Germinal center (tissue), 1 donor: ENCODE data around the gene ARHGEF26.

Source experiments
- DNase-seq: peaks from one replicate; pipeline ENCODE4 v3.0.0; 2012; ENCODE audit warnings: mixed read lengths, low spot score

Gene ARHGEF26

GRCh38 chr3:154254527-154254926, 133.3 kb downstream of the ARHGEF26 start:
- DNase-seq = no peak

GRCh38 chr3:154273381-154273780, 152.2 kb downstream of the ARHGEF26 start:
- no peak for DNase-seq

GRCh38 chr3:154274348-154274747, 153.2 kb downstream of the ARHGEF26 start:
- DNase-seq = no peak

- no peak for DNase-seq
These were observed 154.1 kb downstream of the ARHGEF26 start for GRCh38 chr3:154275292-154275691.

GRCh38 chr3:154275965-154276364, 154.8 kb downstream of the ARHGEF26 start:
- DNase-seq = no peak

- DNase-seq = no peak
These were observed 159.0 kb downstream of the ARHGEF26 start for GRCh38 chr3:154280161-154280560.

GRCh38 chr3:154285221-154285620, 164.0 kb downstream of the ARHGEF26 start:
- DNase-seq = no peak

- no peak for DNase-seq
These were observed 169.0 kb downstream of the ARHGEF26 start for GRCh38 chr3:154290187-154290586.

- DNase-seq = no peak
These were observed 172.8 kb downstream of the ARHGEF26 start for GRCh38 chr3:154294016-154294415.

GRCh38 chr3:154301561-154301960, 180.4 kb downstream of the ARHGEF26 start:
- no peak for DNase-seq

GRCh38 chr3:154304116-154304786, 183.1 kb downstream of the ARHGEF26 start:
- DNase-seq = no peak

- no peak for DNase-seq
These were observed 183.7 kb downstream of the ARHGEF26 start for GRCh38 chr3:154304936-154305335.

- DNase-seq = no peak
These were observed 186.2 kb downstream of the ARHGEF26 start for GRCh38 chr3:154307363-154307762.
